Panc1 (cell line): ENCODE results near the gene KIAA0232. TPM values are rescaled to one million over a fixed set of nuclear protein-coding genes. Genes with fewer than 3 reads are reported as not detected.

Source experiments
- ATAC-seq: fragments of 200-7000 bp; cut with Tn5 transposase; 2 replicates; pipeline ENCODE4 v1.9.1; 2020; ENCODE audit warnings: mild to moderate bottlenecking, moderate library complexity
- BruUV-seq: library from RNA; stranded (reverse); fragments of 400-500 nt; replicated peaks from 2 replicates; lab custom pipeline; 2021; lab: Mats Ljungman, UMichigan
- CTCF ChIA-PET: fragments of 300-600 bp; sonication (Branson Sonifier 250); formaldehyde crosslinking; loops from one replicate; lab custom pipeline; 2022; ENCODE audit warnings: antibody characterized with exemption; lab: Charles Lee
- POLR2A ChIA-PET: fragments of 300-600 bp; sonication (Branson Sonifier 250); formaldehyde crosslinking; loops from one replicate; lab custom pipeline; 2022; ENCODE audit warnings: antibody characterized with exemption; lab: Charles Lee
- DNase-seq: peaks from one replicate; pipeline ENCODE4 v3.0.0-alpha.2; 2010; ENCODE audit warnings: low read depth, low spot score
- H3K27ac ChIP-seq: 2 replicates; pipeline ENCODE4 v1.5.1; 2011; ENCODE audit warnings: mild to moderate bottlenecking, low read length, inconsistent platforms
- H3K27me3 ChIP-seq: fragments of 200-500 bp; sonication (Bioruptor generic); 2 replicates; pipeline ENCODE4 v1.6.0; 2014; ENCODE audit warnings: low read length, inconsistent platforms; ENCODE audit not compliant: control insufficient read depth, insufficient read depth
- H3K36me3 ChIP-seq: fragments of 200-500 bp; sonication (Bioruptor generic); 2 replicates; pipeline ENCODE4 v1.5.1; 2014; ENCODE audit warnings: inconsistent platforms, mild to moderate bottlenecking, low read length, moderate library complexity; ENCODE audit not compliant: control insufficient read depth, insufficient read depth
- H3K4me1 ChIP-seq: 2 replicates; pipeline ENCODE4 v1.5.1; 2011; ENCODE audit warnings: inconsistent platforms, mild to moderate bottlenecking, low read length, moderate library complexity; ENCODE audit not compliant: control insufficient read depth, insufficient read depth
- H3K4me3 ChIP-seq, 2 experiments: 2 replicates each; pipeline ENCODE4 v1.5.1; 2011 to 2012; ENCODE audit warnings: low read depth in 2 of 2, low read length in 2 of 2, mild to moderate bottlenecking in 2 of 2, inconsistent platforms in 1 of 2, moderate library complexity in 1 of 2
- H3K9me3 ChIP-seq: fragments of 200-500 bp; sonication (Bioruptor generic); 2 replicates; pipeline ENCODE4 v1.5.1; 2014; ENCODE audit warnings: low read depth, mild to moderate bottlenecking, inconsistent platforms, low read length, moderate library complexity; ENCODE audit not compliant: control insufficient read depth, insufficient read depth
- POLR2AphosphoS5 ChIP-seq: IDR thresholded peaks from 2 replicates; pipeline ENCODE4 v1.6.1; 2012; ENCODE audit warnings: mild to moderate bottlenecking, low read depth, low read length, moderate library complexity
- SIN3A ChIP-seq: IDR thresholded peaks from 2 replicates; pipeline ENCODE4 v1.6.1; 2012; ENCODE audit warnings: low read depth, mild to moderate bottlenecking, low read length, moderate library complexity, borderline replicate concordance; ENCODE audit not compliant: insufficient read depth
- TCF7L2 ChIP-seq: IDR thresholded peaks from 2 replicates; pipeline ENCODE4 v1.6.1; 2011; ENCODE audit warnings: mild to moderate bottlenecking, low read depth, low read length, inconsistent platforms
- in situ Hi-C: cut with HindIII; loops from 2 replicates; pipeline ENCODE4 v1.10.0; 2016; ENCODE audit warnings: low sequenced_read_pairs, low pct_unique_long_range_greater_than_20kb
- intact Hi-C: fragments of 100-400 bp; cut with micrococcal nuclease; formaldehyde crosslinking; loops from one replicate; pipeline ENCODE4 v1.10.0; 2022; ENCODE audit not compliant: unreplicated experiment
- total RNA-seq: library from RNA; stranded (reverse); gene quantifications from one replicate; pipeline ENCODE4 v1.2.1, GENCODE V29; 2021; ENCODE audit not compliant: unreplicated experiment
- TF ChIP-seq, protein P1 (sequence below): fragments of 450-650 bp; IDR thresholded peaks from 2 replicates; pipeline ENCODE4 v1.5.1; 2017; ENCODE audit warnings: mild to moderate bottlenecking
- TF ChIP-seq, protein P2 (sequence below), 2 experiments: IDR thresholded peaks; 2 replicates each; pipeline ENCODE4 v1.6.1; 2011 to 2012; ENCODE audit warnings: low read depth in 2 of 2, control low read depth in 1 of 2, low read length in 1 of 2, mild to moderate bottlenecking in 1 of 2, moderate library complexity in 1 of 2; ENCODE audit not compliant: insufficient read depth in 1 of 2

KIAA0232 gene
- total RNA-seq, 1 experiment from 2014 or later, result 20.2 TPM

DNA sequence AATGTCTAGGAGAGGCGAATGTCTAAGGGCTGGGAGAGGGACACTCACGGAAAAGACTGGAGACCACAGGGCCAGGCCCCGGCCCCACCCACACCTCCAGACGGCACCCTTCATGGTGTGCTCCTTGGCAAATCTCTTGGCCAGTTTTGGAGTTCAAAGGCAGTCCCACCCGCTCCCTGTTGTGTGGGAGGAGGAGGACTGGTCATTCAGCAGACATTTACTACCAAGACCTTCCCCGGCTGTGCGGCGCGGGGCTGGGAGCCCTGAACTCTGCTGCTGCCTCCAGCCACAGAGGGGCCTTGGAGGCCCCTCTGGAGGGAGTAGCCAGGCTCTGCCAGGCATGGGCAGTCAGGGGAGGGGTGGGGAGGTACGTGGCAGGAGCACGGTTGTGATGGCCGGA lies 118.4 kb downstream of the KIAA0232 start:
- no TSS peak for BruUV-seq
- DNase-seq (no peak), ATAC-seq (0 out of 2 replicates have a peak, but pooled peaks have one; percentile 22)
- no peak for TF ChIP-seq POLR2AphosphoS5
- no peak for TF ChIP-seq TCF7L2
- TF ChIP-seq, protein P1, sequence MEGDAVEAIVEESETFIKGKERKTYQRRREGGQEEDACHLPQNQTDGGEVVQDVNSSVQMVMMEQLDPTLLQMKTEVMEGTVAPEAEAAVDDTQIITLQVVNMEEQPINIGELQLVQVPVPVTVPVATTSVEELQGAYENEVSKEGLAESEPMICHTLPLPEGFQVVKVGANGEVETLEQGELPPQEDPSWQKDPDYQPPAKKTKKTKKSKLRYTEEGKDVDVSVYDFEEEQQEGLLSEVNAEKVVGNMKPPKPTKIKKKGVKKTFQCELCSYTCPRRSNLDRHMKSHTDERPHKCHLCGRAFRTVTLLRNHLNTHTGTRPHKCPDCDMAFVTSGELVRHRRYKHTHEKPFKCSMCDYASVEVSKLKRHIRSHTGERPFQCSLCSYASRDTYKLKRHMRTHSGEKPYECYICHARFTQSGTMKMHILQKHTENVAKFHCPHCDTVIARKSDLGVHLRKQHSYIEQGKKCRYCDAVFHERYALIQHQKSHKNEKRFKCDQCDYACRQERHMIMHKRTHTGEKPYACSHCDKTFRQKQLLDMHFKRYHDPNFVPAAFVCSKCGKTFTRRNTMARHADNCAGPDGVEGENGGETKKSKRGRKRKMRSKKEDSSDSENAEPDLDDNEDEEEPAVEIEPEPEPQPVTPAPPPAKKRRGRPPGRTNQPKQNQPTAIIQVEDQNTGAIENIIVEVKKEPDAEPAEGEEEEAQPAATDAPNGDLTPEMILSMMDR, result no peak
- POLR2A ChIA-PET, result no interaction called here
- intact Hi-C loops, result no loop called here
- CTCF ChIA-PET, result no interaction called here
- Histone ChIP-seq H3K9me3 (no peaks in the 10 kb centered on the region), H3K4me3 (no peak overlapping the region), H3K27ac (no peak overlapping the region), H3K4me1 (no peaks in the 10 kb centered on the region), H3K36me3 (no peaks in the 10 kb centered on the region), H3K27me3 (no peaks in the 10 kb centered on the region)
- in situ Hi-C loops, result no loop called here

DNA sequence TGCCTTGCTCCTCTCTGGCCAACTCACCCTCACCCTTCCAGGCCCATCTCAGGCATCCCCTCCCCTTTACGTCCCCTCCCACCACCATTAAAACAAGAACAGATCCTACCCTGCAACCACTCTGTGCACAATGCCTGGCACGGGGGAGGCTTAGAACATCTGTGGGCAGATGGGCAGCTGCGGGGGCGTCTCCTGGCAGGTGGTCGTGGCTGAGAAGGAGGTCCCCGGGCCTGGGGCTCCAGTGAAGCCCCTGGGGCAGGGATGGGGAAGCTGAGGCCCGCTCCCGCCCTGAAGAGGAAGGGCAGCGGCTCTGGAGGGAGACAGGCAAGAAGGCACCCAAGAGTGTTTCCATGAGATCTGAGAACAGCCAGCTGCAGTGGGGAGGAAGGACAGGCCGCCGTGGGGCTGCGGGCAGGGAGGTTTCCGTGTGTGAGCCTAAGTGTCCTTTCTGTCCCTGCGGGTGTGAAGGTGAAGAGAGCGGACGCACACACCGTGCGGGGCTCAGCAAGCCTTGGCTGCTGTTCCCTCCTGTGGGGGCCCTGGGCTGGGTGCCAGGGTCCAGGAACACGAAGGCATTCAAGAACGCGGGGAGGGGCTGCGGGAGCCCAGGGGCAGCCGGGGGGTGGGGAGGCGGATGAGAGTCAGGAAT lies 119.3 kb downstream of the KIAA0232 start:
- CTCF ChIA-PET, result no interaction called here
- H3K27ac ChIP-seq, result no peak overlapping the region
- no peaks in the 10 kb centered on the region for H3K36me3 ChIP-seq
- in situ Hi-C loops, result no loop called here
- no peaks in the 10 kb centered on the region for H3K4me1 ChIP-seq
- H3K27me3 ChIP-seq, result no peaks in the 10 kb centered on the region
- POLR2A ChIA-PET, result no interaction called here
- DNase-seq (no peak), ATAC-seq (0 out of 2 replicates have a peak, but pooled peaks have one; percentile 46)
- H3K4me3 ChIP-seq, result no peak overlapping the region
- TF ChIP-seq SIN3A, result no peak
- TF ChIP-seq, protein P1, result no peak
- no peak for TF ChIP-seq TCF7L2
- no peaks in the 10 kb centered on the region for H3K9me3 ChIP-seq
- BruUV-seq, result no TSS peak
- intact Hi-C loops, result no loop called here

DNA sequence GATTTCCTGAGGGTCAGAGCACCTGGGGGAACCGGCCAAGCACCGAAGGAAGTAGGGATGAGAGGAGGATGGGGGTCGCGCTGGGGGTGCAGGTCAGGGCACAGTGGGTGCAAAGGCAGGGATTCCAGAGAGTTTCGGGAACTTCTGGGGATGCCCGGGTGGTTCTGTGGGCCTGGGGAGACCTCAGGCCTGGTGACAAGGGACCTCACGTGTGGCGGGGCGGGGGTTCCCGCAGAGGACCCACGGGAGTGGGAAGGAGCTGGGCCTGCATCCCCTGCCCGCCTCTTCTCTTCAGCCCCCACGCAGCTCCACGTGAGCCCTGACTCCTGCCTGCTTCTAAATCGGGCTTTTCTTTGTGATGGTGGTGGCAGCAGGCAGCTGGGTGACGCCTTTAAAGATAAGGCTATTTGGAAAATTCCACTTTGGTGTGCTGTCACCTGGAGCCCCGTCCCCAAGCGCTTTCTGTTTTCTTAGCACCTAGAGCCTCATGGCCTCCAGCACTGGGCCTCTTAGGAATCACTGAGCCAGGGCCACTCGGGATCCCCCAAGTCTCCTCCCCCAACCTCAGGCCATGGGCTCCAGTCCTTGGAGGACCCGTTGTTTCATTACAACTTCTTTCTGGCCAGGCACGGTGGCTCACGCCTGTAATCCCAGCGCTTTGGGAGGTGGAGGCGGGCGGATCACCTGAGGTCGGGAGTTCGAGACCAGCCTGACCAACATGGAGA lies 120.0 kb downstream of the KIAA0232 start:
- BruUV-seq, result no TSS peak
- H3K4me3 ChIP-seq, result no peak overlapping the region
- POLR2A ChIA-PET, result no interaction called here
- no peak overlapping the region for H3K27ac ChIP-seq
- in situ Hi-C loops, result no loop called here
- CTCF ChIA-PET, result no interaction called here
- TF ChIP-seq TCF7L2 (no peak), SIN3A (no peak), POLR2AphosphoS5 (no peak)
- TF ChIP-seq, protein P2, sequence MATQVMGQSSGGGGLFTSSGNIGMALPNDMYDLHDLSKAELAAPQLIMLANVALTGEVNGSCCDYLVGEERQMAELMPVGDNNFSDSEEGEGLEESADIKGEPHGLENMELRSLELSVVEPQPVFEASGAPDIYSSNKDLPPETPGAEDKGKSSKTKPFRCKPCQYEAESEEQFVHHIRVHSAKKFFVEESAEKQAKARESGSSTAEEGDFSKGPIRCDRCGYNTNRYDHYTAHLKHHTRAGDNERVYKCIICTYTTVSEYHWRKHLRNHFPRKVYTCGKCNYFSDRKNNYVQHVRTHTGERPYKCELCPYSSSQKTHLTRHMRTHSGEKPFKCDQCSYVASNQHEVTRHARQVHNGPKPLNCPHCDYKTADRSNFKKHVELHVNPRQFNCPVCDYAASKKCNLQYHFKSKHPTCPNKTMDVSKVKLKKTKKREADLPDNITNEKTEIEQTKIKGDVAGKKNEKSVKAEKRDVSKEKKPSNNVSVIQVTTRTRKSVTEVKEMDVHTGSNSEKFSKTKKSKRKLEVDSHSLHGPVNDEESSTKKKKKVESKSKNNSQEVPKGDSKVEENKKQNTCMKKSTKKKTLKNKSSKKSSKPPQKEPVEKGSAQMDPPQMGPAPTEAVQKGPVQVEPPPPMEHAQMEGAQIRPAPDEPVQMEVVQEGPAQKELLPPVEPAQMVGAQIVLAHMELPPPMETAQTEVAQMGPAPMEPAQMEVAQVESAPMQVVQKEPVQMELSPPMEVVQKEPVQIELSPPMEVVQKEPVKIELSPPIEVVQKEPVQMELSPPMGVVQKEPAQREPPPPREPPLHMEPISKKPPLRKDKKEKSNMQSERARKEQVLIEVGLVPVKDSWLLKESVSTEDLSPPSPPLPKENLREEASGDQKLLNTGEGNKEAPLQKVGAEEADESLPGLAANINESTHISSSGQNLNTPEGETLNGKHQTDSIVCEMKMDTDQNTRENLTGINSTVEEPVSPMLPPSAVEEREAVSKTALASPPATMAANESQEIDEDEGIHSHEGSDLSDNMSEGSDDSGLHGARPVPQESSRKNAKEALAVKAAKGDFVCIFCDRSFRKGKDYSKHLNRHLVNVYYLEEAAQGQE (IDR thresholded peaks at IDR 0.05; ENCODE audit: insufficient read depth in 1 of 2, low read depth in 2 of 2, low read length in 1 of 2), result no peak
- TF ChIP-seq, protein P1, result no peak
- no peak for DNase-seq
- peaks cover 3% of the 10 kb centered on the region; the same call in 1 of the 2 replicates for H3K4me1 ChIP-seq
- H3K36me3 ChIP-seq, result no peaks in the 10 kb centered on the region
- no peaks in the 10 kb centered on the region for H3K9me3 ChIP-seq
- intact Hi-C loops, result no loop called here
- H3K27me3 ChIP-seq, result no peaks in the 10 kb centered on the region
- ATAC-seq, result no peak
